Ectodermal cell (in vitro differentiated cells): ENCODE results near the gene NR6A1.

Experiments
- H3K27ac ChIP-seq: 2 replicates; pipeline ENCODE4 v1.7.0; 2013; ENCODE audit warnings: mild to moderate bottlenecking, low read depth, low read length; ENCODE audit not compliant: insufficient read depth, poor library complexity, severe bottlenecking
- H3K27me3 ChIP-seq: 2 replicates; pipeline ENCODE4 v1.7.0; 2013; ENCODE audit warnings: mild to moderate bottlenecking, low read length; ENCODE audit not compliant: insufficient read depth, control insufficient read depth, poor library complexity, severe bottlenecking
- H3K36me3 ChIP-seq: one replicate; pipeline ENCODE4 v1.7.0; 2013; ENCODE audit warnings: low read length; ENCODE audit not compliant: control insufficient read depth, insufficient read depth
- H3K4me1 ChIP-seq: one replicate; pipeline ENCODE4 v1.7.0; 2013; ENCODE audit warnings: low read length; ENCODE audit not compliant: control insufficient read depth, insufficient read depth
- H3K4me3 ChIP-seq: 2 replicates; pipeline ENCODE4 v1.7.0; 2013; ENCODE audit warnings: low read depth, low read length, control low read depth; ENCODE audit not compliant: insufficient read depth
- H3K9me3 ChIP-seq: 2 replicates; pipeline ENCODE4 v1.7.0; 2013; ENCODE audit warnings: mild to moderate bottlenecking, low read length, moderate library complexity; ENCODE audit not compliant: control insufficient read depth
- WGBS, 2 experiments: methylation state at CpG; one replicate each; pipeline ENCODE4 v1.1.7; 2013; ENCODE audit warnings: missing lambda C conversion rate in 2 of 2; 5-methylcytosine and 5-hydroxymethylcytosine counted together

NR6A1 gene

DNA sequence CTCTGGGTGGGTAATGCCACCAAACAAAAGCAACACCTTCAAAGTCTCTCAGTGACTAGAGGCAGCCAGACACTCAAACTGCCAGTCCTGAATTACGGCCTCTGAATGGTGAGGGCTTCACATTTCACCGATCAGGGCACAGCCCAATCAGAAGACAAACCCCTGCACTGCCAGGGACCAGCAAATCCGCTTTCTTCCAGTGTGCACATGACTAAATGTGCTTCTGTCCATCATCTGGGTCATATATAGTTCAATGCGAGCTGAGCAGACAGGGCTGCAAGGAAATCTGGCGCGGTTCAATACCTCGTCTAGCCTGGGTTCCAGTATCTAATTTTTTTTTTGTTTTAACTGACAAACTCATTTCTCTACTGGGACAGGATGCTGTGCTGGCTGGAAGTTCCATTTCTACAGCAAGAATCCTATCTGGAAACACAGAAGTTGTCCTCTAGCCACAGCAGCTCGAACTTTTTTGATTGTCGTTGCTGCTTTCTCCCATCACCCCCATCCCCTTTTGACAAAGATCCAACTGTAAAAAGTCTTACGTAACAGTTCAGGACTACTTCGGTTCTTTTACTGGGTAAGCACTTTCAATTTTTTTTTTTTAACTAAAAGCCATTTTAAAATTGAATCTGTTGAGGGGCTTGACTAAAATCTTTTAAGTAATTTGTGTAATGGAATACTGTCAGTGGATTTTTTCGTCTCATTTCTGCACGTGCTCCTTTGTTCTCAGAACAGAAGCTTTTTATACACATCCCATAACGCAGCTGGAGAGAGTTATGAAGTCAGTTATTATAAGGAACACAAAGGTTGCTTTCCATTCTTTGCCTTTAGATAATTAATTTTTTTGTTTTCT lies 112.7 kb downstream of the NR6A1 start:
- Histone ChIP-seq H3K27ac (peak overlapping the region; percentile 94), H3K27me3 (no peaks in the 10 kb centered on the region), H3K36me3 (no peaks in the 10 kb centered on the region), H3K9me3 (no peaks in the 10 kb centered on the region), H3K4me3 (peak overlapping the region; percentile 45), H3K4me1 (peaks cover 35% of the 10 kb centered on the region)
- 26 to 32% methylated on average over 11 to 14 of the region's 14 CpGs for WGBS, 2 experiments

GRCh38 chr9:124657516-124657915 lies 113.6 kb downstream of the NR6A1 start:
- Histone ChIP-seq H3K36me3 (no peaks in the 10 kb centered on the region), H3K9me3 (no peaks in the 10 kb centered on the region), H3K4me3 (no peak overlapping the region), H3K4me1 (peaks cover 37% of the 10 kb centered on the region), H3K27me3 (no peaks in the 10 kb centered on the region), H3K27ac (peak overlapping the region; percentile 28)
- 57 to 67% methylated on average over 1 of the region's 1 CpG for WGBS, 2 experiments

- Histone ChIP-seq H3K4me3 (no peak overlapping the region), H3K4me1 (peaks cover 20% of the 10 kb centered on the region), H3K9me3 (no peaks in the 10 kb centered on the region), H3K36me3 (no peaks in the 10 kb centered on the region), H3K27me3 (no peaks in the 10 kb centered on the region), H3K27ac (no peak overlapping the region)
- WGBS, 2 experiments = 89 to 90% methylated on average over 1 of the region's 1 CpG
Observed at GRCh38 chr9:124654431-124654830, 116.7 kb downstream of the NR6A1 start.

GRCh38 chr9:124652615-124653393 lies 118.3 kb downstream of the NR6A1 start:
- Histone ChIP-seq H3K4me3 (no peak overlapping the region), H3K4me1 (peaks cover 8% of the 10 kb centered on the region), H3K36me3 (no peaks in the 10 kb centered on the region), H3K27ac (no peak overlapping the region), H3K27me3 (no peaks in the 10 kb centered on the region), H3K9me3 (no peaks in the 10 kb centered on the region)
- WGBS, 2 experiments = 92 to 100% methylated on average over 2 to 3 of the region's 3 CpGs

- Histone ChIP-seq H3K4me1 (peaks cover 3% of the 10 kb centered on the region), H3K36me3 (no peaks in the 10 kb centered on the region), H3K4me3 (no peak overlapping the region), H3K27me3 (no peaks in the 10 kb centered on the region), H3K9me3 (no peaks in the 10 kb centered on the region), H3K27ac (no peak overlapping the region)
- WGBS, 2 experiments = 87 to 100% methylated on average over 1 of the region's 1 CpG
Observed at GRCh38 chr9:124652203-124652602, 118.9 kb downstream of the NR6A1 start.

DNA sequence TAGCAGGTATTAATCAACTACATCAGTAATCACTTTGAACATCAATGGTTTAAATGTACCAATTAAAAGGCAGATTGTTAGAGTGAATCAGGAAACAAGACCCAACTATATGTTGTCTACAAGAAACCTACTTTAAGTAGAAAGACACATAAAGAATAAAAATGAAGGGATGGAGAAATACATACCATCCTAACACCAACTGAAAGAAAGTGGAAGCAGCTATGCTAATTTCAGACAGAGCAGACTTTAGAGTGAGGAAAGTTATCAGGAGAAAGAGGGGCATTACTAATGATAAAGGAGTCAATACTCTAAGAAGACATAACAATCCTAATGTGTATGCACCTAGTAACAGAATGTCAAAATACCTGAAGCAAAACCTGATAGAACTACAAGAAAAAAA lies 125.8 kb downstream of the NR6A1 start:
- H3K27me3 ChIP-seq = no peaks in the 10 kb centered on the region
- H3K4me1 ChIP-seq = no peaks in the 10 kb centered on the region
- H3K9me3 ChIP-seq = no peaks in the 10 kb centered on the region
- H3K36me3 ChIP-seq = no peaks in the 10 kb centered on the region
- H3K27ac ChIP-seq = no peak overlapping the region
- no peak overlapping the region for H3K4me3 ChIP-seq

DNA sequence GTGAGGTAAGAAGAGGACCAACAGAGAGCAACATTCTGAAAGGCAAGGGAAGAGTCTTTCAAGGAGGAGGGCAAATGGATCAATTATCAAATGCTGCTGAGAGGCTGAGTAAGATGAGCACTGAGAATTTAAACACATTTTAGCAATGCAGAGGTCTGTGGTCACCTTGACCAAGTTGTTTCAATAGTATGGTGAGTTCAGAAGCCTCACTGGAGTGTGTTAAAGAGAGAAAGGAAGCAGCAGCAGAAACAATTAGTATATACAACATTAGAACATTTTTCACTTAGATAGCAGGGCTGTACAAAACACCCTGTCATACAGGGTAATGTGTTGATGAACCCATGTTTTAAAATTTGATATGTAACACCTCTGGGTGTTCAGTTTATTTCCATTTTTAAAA lies 131.5 kb downstream of the NR6A1 start:
- Histone ChIP-seq H3K9me3 (no peaks in the 10 kb centered on the region), H3K27me3 (no peaks in the 10 kb centered on the region), H3K27ac (no peak overlapping the region), H3K4me3 (no peak overlapping the region), H3K4me1 (no peaks in the 10 kb centered on the region), H3K36me3 (no peaks in the 10 kb centered on the region)

- no peaks in the 10 kb centered on the region for H3K36me3 ChIP-seq
- no peak overlapping the region for H3K4me3 ChIP-seq
- WGBS, 2 experiments = 90 to 96% methylated on average over 5 of the region's 5 CpGs
- no peaks in the 10 kb centered on the region for H3K4me1 ChIP-seq
- no peak overlapping the region for H3K27ac ChIP-seq
- H3K9me3 ChIP-seq = no peaks in the 10 kb centered on the region
- H3K27me3 ChIP-seq = no peaks in the 10 kb centered on the region
Observed at GRCh38 chr9:124635285-124635684, 135.8 kb downstream of the NR6A1 start.

- Histone ChIP-seq H3K27me3 (no peaks in the 10 kb centered on the region), H3K36me3 (no peaks in the 10 kb centered on the region), H3K9me3 (no peaks in the 10 kb centered on the region), H3K4me3 (no peak overlapping the region), H3K4me1 (no peaks in the 10 kb centered on the region), H3K27ac (no peak overlapping the region)
- WGBS, 2 experiments = 89 to 96% methylated on average over 5 of the region's 5 CpGs
Observed at GRCh38 chr9:124632077-124632621, 139.0 kb downstream of the NR6A1 start.

DNA sequence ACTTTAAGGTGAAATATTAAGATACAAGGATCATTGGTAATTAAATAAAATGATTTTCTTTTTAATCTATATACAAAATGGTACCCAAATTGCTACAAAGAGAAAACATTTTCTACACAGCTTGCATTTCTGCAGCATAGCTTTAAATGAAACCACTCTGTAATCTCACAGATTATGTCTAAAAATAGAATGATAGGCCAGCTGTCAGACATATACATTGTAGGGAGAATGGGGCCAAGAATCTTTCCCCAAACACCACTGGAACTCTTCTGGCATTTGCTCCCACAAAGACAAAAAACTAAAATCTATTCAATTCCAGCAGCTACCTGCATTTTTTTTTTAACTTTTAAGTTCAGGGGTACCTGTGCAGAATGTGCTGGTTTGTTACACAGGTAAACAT lies 139.8 kb downstream of the NR6A1 start:
- Histone ChIP-seq H3K36me3 (no peaks in the 10 kb centered on the region), H3K9me3 (no peaks in the 10 kb centered on the region), H3K4me3 (no peak overlapping the region), H3K27me3 (no peaks in the 10 kb centered on the region), H3K27ac (no peak overlapping the region), H3K4me1 (no peaks in the 10 kb centered on the region)
